ENCODE measurements around the gene CERCAM.
"Not testable (repeated sequence)": the region's sequence is repeated elsewhere in the genome, so short reads cannot be mapped to it uniquely, and the experiment has no call there.

Gene CERCAM

GRCh38 chr9:128419061-128419925 is 1.4 kb upstream of the CERCAM start:
- no peak for DNase-seq (ENCODE audit: low read depth in 2 of 2, low spot score in 1 of 2)

- DNase-seq (ENCODE audit: low read depth in 2 of 2, low spot score in 1 of 2), result peak; percentile 32 to 43
Observed at GRCh38 chr9:128420060-128420650, 502 bp upstream of the CERCAM start.

- DNase-seq (ENCODE audit: low read depth in 2 of 2, low spot score in 1 of 2), result no peak
Observed at GRCh38 chr9:128421482-128421996, 882 bp downstream of the CERCAM start.

GRCh38 chr9:128422022-128422782 is 1.5 kb downstream of the CERCAM start:
- DNase-seq (ENCODE audit: low read depth in 2 of 2, low spot score in 1 of 2), result not testable (repeated sequence)

GRCh38 chr9:128422783-128423150 is 2.1 kb downstream of the CERCAM start:
- no peak for DNase-seq (ENCODE audit: low read depth in 2 of 2, low spot score in 1 of 2)

GRCh38 chr9:128423356-128423755 is 2.7 kb downstream of the CERCAM start:
- DNase-seq (ENCODE audit: low read depth in 2 of 2, low spot score in 1 of 2), result not testable (repeated sequence)

- no peak for DNase-seq (ENCODE audit: low read depth in 2 of 2, low spot score in 1 of 2)
Observed at GRCh38 chr9:128424268-128424780, 3.7 kb downstream of the CERCAM start.

- DNase-seq (ENCODE audit: low read depth in 2 of 2, low spot score in 1 of 2), result no peak
Observed at GRCh38 chr9:128428644-128429512, 8.2 kb downstream of the CERCAM start.

GRCh38 chr9:128429513-128430086 is 8.9 kb downstream of the CERCAM start:
- no peak for DNase-seq (ENCODE audit: low read depth in 2 of 2, low spot score in 1 of 2)

- no peak for DNase-seq (ENCODE audit: low read depth in 2 of 2, low spot score in 1 of 2)
Observed at GRCh38 chr9:128431207-128431606, 10.6 kb downstream of the CERCAM start.

- no peak for DNase-seq (ENCODE audit: low read depth in 2 of 2, low spot score in 1 of 2)
Observed at GRCh38 chr9:128434340-128434739, 13.7 kb downstream of the CERCAM start.

GRCh38 chr9:128435611-128436010 is 15.0 kb downstream of the CERCAM start:
- no peak for DNase-seq (ENCODE audit: low read depth in 2 of 2, low spot score in 1 of 2)

- DNase-seq (ENCODE audit: low read depth in 2 of 2, low spot score in 1 of 2), result peak; percentile 72 to 75
Observed at GRCh38 chr9:128438343-128439109, 17.9 kb downstream of the CERCAM start.

- DNase-seq (ENCODE audit: low read depth in 2 of 2, low spot score in 1 of 2), result no peak
Observed at GRCh38 chr9:128439273-128439672, 18.6 kb downstream of the CERCAM start.

- no peak for DNase-seq (ENCODE audit: low read depth in 2 of 2, low spot score in 1 of 2)
Observed at GRCh38 chr9:128442150-128442549, 21.5 kb downstream of the CERCAM start.

- DNase-seq (ENCODE audit: low read depth in 2 of 2, low spot score in 1 of 2), result not testable (repeated sequence)
Observed at GRCh38 chr9:128446505-128446904, 25.8 kb downstream of the CERCAM start.

GRCh38 chr9:128448746-128449145 is 28.1 kb downstream of the CERCAM start:
- DNase-seq (ENCODE audit: low read depth in 2 of 2, low spot score in 1 of 2), result no peak

GRCh38 chr9:128454991-128455390 is 34.3 kb downstream of the CERCAM start:
- no peak for DNase-seq (ENCODE audit: low read depth in 2 of 2, low spot score in 1 of 2)

- peak; percentile 96 to 98 for DNase-seq (ENCODE audit: low read depth in 2 of 2, low spot score in 1 of 2)
Observed at GRCh38 chr9:128455849-128456612, 35.4 kb downstream of the CERCAM start, which contains the start of gene ODF2. Gene ODF2, plus strand, starts transcription at chr9:128456006. Its CDS starts 86 bp downstream, at chr9:128456092.
